Fibroblast of lung (primary cell): ENCODE results near the gene USH1C. TPM values are rescaled to one million over a fixed set of nuclear protein-coding genes. Genes with fewer than 3 reads are reported as not detected.

Experiments
- DNase-seq, 2 donors: peaks; one replicate each; pipeline versions ENCODE4 v3.0.0 to v3.0.0-alpha.2; 2010; ENCODE audit warnings: low read depth in 2 of 2
- H2AFZ ChIP-seq: 2 replicates; pipeline ENCODE4 v1.5.1; 2012; ENCODE audit warnings: low read length, control low read depth, inconsistent platforms
- H3K27ac ChIP-seq: 2 replicates; pipeline ENCODE4 v1.5.1; 2011; ENCODE audit warnings: low read length, control low read depth; ENCODE audit not compliant: insufficient read depth
- H3K27me3 ChIP-seq: 2 replicates; pipeline ENCODE4 v1.5.1; 2011; ENCODE audit warnings: mild to moderate bottlenecking, low read length; ENCODE audit not compliant: control insufficient read depth, insufficient read depth
- H3K36me3 ChIP-seq: 2 replicates; pipeline ENCODE4 v1.5.1; 2011; ENCODE audit warnings: low read length; ENCODE audit not compliant: control insufficient read depth, insufficient read depth
- H3K4me1 ChIP-seq: 2 replicates; pipeline ENCODE4 v1.5.1; 2011; ENCODE audit warnings: low read length; ENCODE audit not compliant: control insufficient read depth, insufficient read depth; ENCODE audit errors: extremely low read depth
- H3K4me2 ChIP-seq: 2 replicates; pipeline ENCODE4 v1.5.1; 2011; ENCODE audit warnings: low read length, control low read depth; ENCODE audit not compliant: insufficient read depth; ENCODE audit errors: extremely low read depth
- H3K4me3 ChIP-seq, 4 experiments: fragments of 200-600 bp in 1 of 4; sonication (generic) in 1 of 4; replicated peaks in 1 of 4; 2 replicates each; pipeline ENCODE4 v1.5.1; 2011 to 2016; ENCODE audit warnings: low read length in 4 of 4, low read depth in 3 of 4, mild to moderate bottlenecking in 3 of 4, control low read depth in 2 of 4, inconsistent platforms in 1 of 4, mixed read lengths in 1 of 4; ENCODE audit not compliant: insufficient read depth in 1 of 4; ENCODE audit errors: control extremely low read depth in 1 of 4
- H3K79me2 ChIP-seq: 2 replicates; pipeline ENCODE4 v1.5.1; 2012; ENCODE audit warnings: mild to moderate bottlenecking, low read length, inconsistent platforms; ENCODE audit not compliant: control insufficient read depth, insufficient read depth
- H3K9ac ChIP-seq: 2 replicates; pipeline ENCODE4 v1.5.1; 2011; ENCODE audit warnings: mild to moderate bottlenecking, low read length, control low read depth; ENCODE audit not compliant: insufficient read depth
- H3K9me3 ChIP-seq: 2 replicates; pipeline ENCODE4 v1.5.1; 2012; ENCODE audit warnings: low read depth, low read length; ENCODE audit not compliant: control insufficient read depth, insufficient read depth
- H4K20me1 ChIP-seq: 2 replicates; pipeline ENCODE4 v1.5.1; 2011; ENCODE audit warnings: low read length; ENCODE audit not compliant: control insufficient read depth, insufficient read depth; ENCODE audit errors: extremely low read depth
- CTCF ChIP-seq, 2 donors: IDR thresholded peaks in 1 of 2; conservative IDR thresholded peaks in 1 of 2; 1 replicate in 1 of 2; 2 replicates in 1 of 2; pipeline ENCODE4 v1.5.1; 2011 to 2012; ENCODE audit warnings: low read length in 2 of 2, control low read depth in 1 of 2, inconsistent platforms in 1 of 2, low read depth in 1 of 2, mild to moderate bottlenecking in 1 of 2
- EZH2 ChIP-seq: IDR thresholded peaks from 2 replicates; pipeline ENCODE4 v1.5.1; 2012; ENCODE audit warnings: low read length, control low read depth, mild to moderate bottlenecking; ENCODE audit errors: missing control alignments
- polyA plus RNA-seq, 2 donors: library from polyadenylated mRNA; depleted of rRNA in 1 of 2; stranded (reverse) in 1 of 2; unstranded in 1 of 2; fragments of >200 nt; gene quantifications; 2 replicates each; pipeline ENCODE4 v1.2.1, GENCODE V29; 2011 to 2012; ENCODE audit warnings: missing spikeins in 1 of 2
- total RNA-seq: library from RNA; depleted of rRNA; stranded (reverse); fragments of >200 nt; gene quantifications from 2 replicates; pipeline ENCODE4 v1.2.1, GENCODE V29; 2014

USH1C gene
- total and polyA plus RNA-seq, 2 donors (not counting 1 experiment from before 2014, with no cell fraction given): not detected

GRCh38 chr11:17585911-17586695 lies 41.9 kb upstream of the USH1C start:
- Histone ChIP-seq H3K4me1 (no peaks in the 10 kb centered on the region), H3K9me3 (no peaks in the 10 kb centered on the region), H3K36me3 (no peaks in the 10 kb centered on the region), H3K27ac (no peak overlapping the region), H4K20me1 (no peaks in the 10 kb centered on the region), H3K9ac (no peak overlapping the region), H3K4me3 (no peak overlapping the region), H3K4me2 (no peak overlapping the region), H3K27me3 (no peaks in the 10 kb centered on the region), H3K79me2 (no peaks in the 10 kb centered on the region), H2AFZ (no peak overlapping the region)
- DNase-seq: no peak
- TF ChIP-seq EZH2 (no peak), CTCF (conservative IDR thresholded peaks at IDR 0.05 in 1 of 2, IDR thresholded peaks at IDR 0.05 in 1 of 2; ENCODE audit: low read depth in 1 of 2, low read length in 2 of 2) (no peak)

GRCh38 chr11:17581732-17582053 lies 37.5 kb upstream of the USH1C start:
- H3K9me3 ChIP-seq: no peaks in the 10 kb centered on the region
- H3K4me1 ChIP-seq: no peaks in the 10 kb centered on the region
- H3K27ac ChIP-seq: no peak overlapping the region
- DNase-seq: no peak
- H3K9ac ChIP-seq: no peak overlapping the region
- H3K36me3 ChIP-seq: no peaks in the 10 kb centered on the region
- H2AFZ ChIP-seq: no peak overlapping the region
- no peak overlapping the region for H3K4me2 ChIP-seq
- H3K4me3 ChIP-seq: no peak overlapping the region
- H3K27me3 ChIP-seq: no peaks in the 10 kb centered on the region
- no peak for TF ChIP-seq CTCF (conservative IDR thresholded peaks at IDR 0.05 in 1 of 2, IDR thresholded peaks at IDR 0.05 in 1 of 2; ENCODE audit: low read depth in 1 of 2, low read length in 2 of 2)
- no peak for TF ChIP-seq EZH2
- no peaks in the 10 kb centered on the region for H4K20me1 ChIP-seq
- no peaks in the 10 kb centered on the region for H3K79me2 ChIP-seq

- no peak for TF ChIP-seq EZH2
- no peak for TF ChIP-seq CTCF (conservative IDR thresholded peaks at IDR 0.05 in 1 of 2, IDR thresholded peaks at IDR 0.05 in 1 of 2; ENCODE audit: low read depth in 1 of 2, low read length in 2 of 2)
- DNase-seq: no peak
These were observed 37.0 kb upstream of the USH1C start for GRCh38 chr11:17581036-17581731.

More at GRCh38 chr11:17581036-17581731, 37.0 kb upstream of the USH1C start:
- H3K9me3 ChIP-seq: no peaks in the 10 kb centered on the region
- H3K27me3 ChIP-seq: no peaks in the 10 kb centered on the region
- H4K20me1 ChIP-seq: no peaks in the 10 kb centered on the region
- no peak overlapping the region for H2AFZ ChIP-seq
- no peaks in the 10 kb centered on the region for H3K36me3 ChIP-seq
- no peaks in the 10 kb centered on the region for H3K79me2 ChIP-seq
- no peak overlapping the region for H3K27ac ChIP-seq
- H3K4me3 ChIP-seq: no peak overlapping the region
- no peak overlapping the region for H3K4me2 ChIP-seq
- no peak overlapping the region for H3K9ac ChIP-seq
- no peaks in the 10 kb centered on the region for H3K4me1 ChIP-seq
